Activated T-cell treated with anti-CD3 and anti-CD28 coated beads, Interleukin-2, amount 50 U/mL, for 72 hours (primary cell): ENCODE results near the gene F7. TPM values are rescaled to one million over a fixed set of nuclear protein-coding genes. Genes with fewer than 3 reads are reported as not detected.
"Not testable (repeated sequence)": the region's sequence is repeated elsewhere in the genome, so short reads cannot be mapped to it uniquely, and the experiment has no call there.

Source experiments
- ATAC-seq, 2 donors: fragments of 150-1000 bp; cut with Tn5 transposase; replicated peaks in 1 of 2; 2 replicates each; pipeline ENCODE4 v1.10.0; 2021; ENCODE audit warnings: moderate library complexity in 2 of 2, mild to moderate bottlenecking in 1 of 2
- DNase-seq, 2 donors: peaks; one replicate each; pipeline ENCODE4 v3.0.0; 2021 to 2022; ENCODE audit warnings: mixed read lengths in 1 of 2
- H3K27ac Mint-ChIP-seq: one replicate; pipeline ENCODE4 v1.8.0; 2022; ENCODE audit warnings: mild to moderate bottlenecking, moderate library complexity, mixed read lengths
- H3K27me3 Mint-ChIP-seq: one replicate; pipeline ENCODE4 v1.8.0; 2022; ENCODE audit warnings: low read depth, mixed read lengths
- H3K36me3 Mint-ChIP-seq, 2 donors: one replicate each; pipeline ENCODE4 v1.8.0; 2022; ENCODE audit warnings: mixed read lengths in 2 of 2, mild to moderate bottlenecking in 1 of 2; ENCODE audit not compliant: insufficient read depth in 2 of 2
- H3K4me1 Mint-ChIP-seq: one replicate; pipeline ENCODE4 v1.8.0; 2022; ENCODE audit warnings: low read depth, mixed read lengths
- H3K4me3 Mint-ChIP-seq, 2 donors: one replicate each; pipeline ENCODE4 v1.8.0; 2022; ENCODE audit warnings: mild to moderate bottlenecking in 2 of 2, mixed read lengths in 2 of 2, moderate library complexity in 2 of 2
- H3K9me3 Mint-ChIP-seq, 2 donors: one replicate each; pipeline ENCODE4 v1.8.0; 2022; ENCODE audit warnings: mixed read lengths in 2 of 2
- total RNA-seq, 2 donors: library from RNA; stranded (reverse); gene quantifications; one replicate each; pipeline ENCODE4 v1.2.3, GENCODE V29; 2022

The F7 gene
- total RNA-seq, 2 donors from 2014 or later, result not detected

- H3K36me3 Mint-ChIP-seq, result peaks cover 1 to 4% of the 10 kb centered on the region in 2 donors
- no peak overlapping the region for H3K27ac Mint-ChIP-seq
- H3K4me1 Mint-ChIP-seq, result peaks cover 13% of the 10 kb centered on the region
- H3K4me3 Mint-ChIP-seq, result peak overlapping the region; percentile 52 to 58
- peak in 1 of 2 donors; percentile 19 for ATAC-seq
- DNase-seq, result no peak
- H3K27me3 Mint-ChIP-seq, result no peaks in the 10 kb centered on the region
- H3K9me3 Mint-ChIP-seq, result peaks cover 0 to 2% of the 10 kb centered on the region in 2 donors
Observed at GRCh38 chr13:113161433-113161832, 55.8 kb downstream of the F7 start.

- H3K36me3 Mint-ChIP-seq, H3K4me3 Mint-ChIP-seq, H3K27ac Mint-ChIP-seq, H3K27me3 Mint-ChIP-seq, DNase-seq, H3K9me3 Mint-ChIP-seq, ATAC-seq: not testable (repeated sequence)
- H3K4me1 Mint-ChIP-seq, result peaks cover 16% of the 10 kb centered on the region
Observed at GRCh38 chr13:113161975-113162374, 56.4 kb downstream of the F7 start.

- peak; percentile 27 to 46 for ATAC-seq
- Mint-ChIP-seq H3K4me3 (peak overlapping the region; percentile 38 to 54), H3K4me1 (peaks cover 16% of the 10 kb centered on the region), H3K27ac (peak overlapping the region; percentile 21), H3K9me3 (peaks cover 0 to 2% of the 10 kb centered on the region in 2 donors), H3K36me3 (peaks cover 2 to 4% of the 10 kb centered on the region in 2 donors), H3K27me3 (no peaks in the 10 kb centered on the region)
- no peak for DNase-seq
Observed at GRCh38 chr13:113162783-113163685, 57.4 kb downstream of the F7 start.

GRCh38 chr13:113164492-113164891 lies 58.9 kb downstream of the F7 start:
- peaks cover 2% of the 10 kb centered on the region in 2 donors for H3K9me3 Mint-ChIP-seq
- H3K4me3 Mint-ChIP-seq, result no peak overlapping the region
- DNase-seq (no peak), ATAC-seq (no peak)
- H3K27ac Mint-ChIP-seq, result no peak overlapping the region
- peaks cover 16% of the 10 kb centered on the region for H3K4me1 Mint-ChIP-seq
- H3K36me3 Mint-ChIP-seq, result peaks cover 8 to 18% of the 10 kb centered on the region in 2 donors
- H3K27me3 Mint-ChIP-seq, result no peaks in the 10 kb centered on the region

- H3K27me3 Mint-ChIP-seq, result no peaks in the 10 kb centered on the region
- H3K4me3 Mint-ChIP-seq, result no peak overlapping the region
- H3K27ac Mint-ChIP-seq, result no peak overlapping the region
- peaks cover 11% of the 10 kb centered on the region for H3K4me1 Mint-ChIP-seq
- H3K36me3 Mint-ChIP-seq, result peaks cover 8 to 23% of the 10 kb centered on the region in 2 donors
- H3K9me3 Mint-ChIP-seq, result peaks cover 2% of the 10 kb centered on the region in 2 donors
- peak in 1 of 2 donors; percentile 19 for DNase-seq
- peak; percentile 69 to 76 for ATAC-seq
Observed at GRCh38 chr13:113166266-113166665, 60.7 kb downstream of the F7 start.

- Mint-ChIP-seq H3K27me3 (no peaks in the 10 kb centered on the region), H3K4me3 (no peak overlapping the region)
Observed at GRCh38 chr13:113166681-113167080, 61.1 kb downstream of the F7 start.

GRCh38 chr13:113167155-113167554 lies 61.6 kb downstream of the F7 start:
- peaks cover 8% of the 10 kb centered on the region for H3K4me1 Mint-ChIP-seq
- no peak overlapping the region for H3K27ac Mint-ChIP-seq
- H3K36me3 Mint-ChIP-seq, result peaks cover 8 to 23% of the 10 kb centered on the region in 2 donors
- ATAC-seq (no peak), DNase-seq (no peak)
- peaks cover 2% of the 10 kb centered on the region in 2 donors for H3K9me3 Mint-ChIP-seq
- no peak overlapping the region for H3K4me3 Mint-ChIP-seq
- H3K27me3 Mint-ChIP-seq, result no peaks in the 10 kb centered on the region

More at GRCh38 chr13:113166681-113167080, 61.1 kb downstream of the F7 start:
- H3K4me1 Mint-ChIP-seq, result peaks cover 8% of the 10 kb centered on the region
- ATAC-seq, result peak in 1 of 2 donors; percentile 5
- no peak for DNase-seq
- peaks cover 2% of the 10 kb centered on the region in 2 donors for H3K9me3 Mint-ChIP-seq
- H3K27ac Mint-ChIP-seq, result no peak overlapping the region
- peaks cover 8 to 23% of the 10 kb centered on the region in 2 donors for H3K36me3 Mint-ChIP-seq

- H3K36me3 Mint-ChIP-seq, result peaks cover 8 to 23% of the 10 kb centered on the region in 2 donors
- H3K9me3 Mint-ChIP-seq, result peaks cover 2% of the 10 kb centered on the region in 2 donors
Observed at GRCh38 chr13:113167575-113167974, 62.0 kb downstream of the F7 start.

GRCh38 chr13:113168211-113168610 lies 62.6 kb downstream of the F7 start:
- H3K27ac Mint-ChIP-seq, result no peak overlapping the region
- no peaks in the 10 kb centered on the region for H3K27me3 Mint-ChIP-seq
- H3K9me3 Mint-ChIP-seq, result peaks cover 2% of the 10 kb centered on the region in 2 donors
- ATAC-seq (no peak), DNase-seq (no peak)
- H3K36me3 Mint-ChIP-seq, result peaks cover 8 to 23% of the 10 kb centered on the region in 2 donors
- no peak overlapping the region for H3K4me3 Mint-ChIP-seq
- H3K4me1 Mint-ChIP-seq, result peaks cover 8% of the 10 kb centered on the region

More at GRCh38 chr13:113167575-113167974, 62.0 kb downstream of the F7 start:
- no peaks in the 10 kb centered on the region for H3K27me3 Mint-ChIP-seq
- H3K4me1 Mint-ChIP-seq, result peaks cover 8% of the 10 kb centered on the region
- ATAC-seq (no peak), DNase-seq (no peak)
- H3K4me3 Mint-ChIP-seq, result no peak overlapping the region
- no peak overlapping the region for H3K27ac Mint-ChIP-seq

- Mint-ChIP-seq H3K27me3 (no peaks in the 10 kb centered on the region), H3K27ac (peak overlapping the region; percentile 44), H3K36me3 (peaks cover 8 to 27% of the 10 kb centered on the region in 2 donors), H3K9me3 (peaks cover 2% of the 10 kb centered on the region in 2 donors), H3K4me1 (peaks cover 8% of the 10 kb centered on the region), H3K4me3 (no peak overlapping the region)
- no peak for ATAC-seq
- no peak for DNase-seq
Observed at GRCh38 chr13:113169277-113170272, 64.0 kb downstream of the F7 start.
